ENCODE data around the gene UBAC1.

UBAC1 gene

GRCh38 chr9:135961277-135961715 is at the start of gene UBAC1:
Gene UBAC1 (minus strand): TSS chr9:135961373. CDS start chr9:135961162, 211 bp downstream.
- DNase-seq (ENCODE audit: low spot score) = peak; percentile 100

GRCh38 chr9:136010615-136011361 is 49.6 kb upstream of the UBAC1 start:
- no peak for DNase-seq (ENCODE audit: low spot score)

- no peak for DNase-seq (ENCODE audit: low spot score)
Observed at GRCh38 chr9:136010176-136010575, 49.0 kb upstream of the UBAC1 start.

- DNase-seq (ENCODE audit: low spot score) = no peak
Observed at GRCh38 chr9:136009516-136009915, 48.3 kb upstream of the UBAC1 start.

- DNase-seq (ENCODE audit: low spot score) = no peak
Observed at GRCh38 chr9:136008693-136008997, 47.5 kb upstream of the UBAC1 start.

GRCh38 chr9:136007934-136008692 is 46.9 kb upstream of the UBAC1 start:
- peak; percentile 90 for DNase-seq (ENCODE audit: low spot score)

- no peak for DNase-seq (ENCODE audit: low spot score)
Observed at GRCh38 chr9:136007276-136007933, 46.2 kb upstream of the UBAC1 start.

GRCh38 chr9:136006169-136006568 is 45.0 kb upstream of the UBAC1 start:
- DNase-seq (ENCODE audit: low spot score) = no peak

- DNase-seq (ENCODE audit: low spot score) = no peak
Observed at GRCh38 chr9:136004712-136005111, 43.5 kb upstream of the UBAC1 start.

- DNase-seq (ENCODE audit: low spot score) = no peak
Observed at GRCh38 chr9:136004219-136004618, 43.0 kb upstream of the UBAC1 start.

- no peak for DNase-seq (ENCODE audit: low spot score)
Observed at GRCh38 chr9:136003411-136004218, 42.4 kb upstream of the UBAC1 start.

- DNase-seq (ENCODE audit: low spot score) = peak; percentile 81
Observed at GRCh38 chr9:136002881-136003280, 41.7 kb upstream of the UBAC1 start.

- DNase-seq (ENCODE audit: low spot score) = no peak
Observed at GRCh38 chr9:136002215-136002614, 41.0 kb upstream of the UBAC1 start.

- DNase-seq (ENCODE audit: low spot score) = no peak
Observed at GRCh38 chr9:136001231-136001630, 40.1 kb upstream of the UBAC1 start.

GRCh38 chr9:135998410-135999071 is 37.4 kb upstream of the UBAC1 start:
- DNase-seq (ENCODE audit: low spot score) = no peak

GRCh38 chr9:135998016-135998380 is 36.8 kb upstream of the UBAC1 start:
- no peak for DNase-seq (ENCODE audit: low spot score)

GRCh38 chr9:135997090-135998015 is 36.2 kb upstream of the UBAC1 start:
- DNase-seq (ENCODE audit: low spot score) = no peak

- DNase-seq (ENCODE audit: low spot score) = no peak
Observed at GRCh38 chr9:135995816-135996215, 34.6 kb upstream of the UBAC1 start.

GRCh38 chr9:135994501-135995192 is 33.5 kb upstream of the UBAC1 start:
- no peak for DNase-seq (ENCODE audit: low spot score)

Data from AG08396 (cell line).